Neural progenitor cell (in vitro differentiated cells): ENCODE measurements around the gene MAPK10.

Source experiments
- EZH2 ChIP-seq: fragments of 200-600 bp; sonication (generic); IDR thresholded peaks from 2 replicates; pipeline ENCODE4 v1.6.1; 2017; ENCODE audit warnings: antibody characterized with exemption, mild to moderate bottlenecking, moderate library complexity
- TF ChIP-seq, protein P1 (sequence below): fragments of 200-600 bp; sonication (generic); IDR thresholded peaks from 2 replicates; pipeline ENCODE4 v1.5.1; 2017; ENCODE audit warnings: antibody characterized with exemption, mild to moderate bottlenecking

DNA sequence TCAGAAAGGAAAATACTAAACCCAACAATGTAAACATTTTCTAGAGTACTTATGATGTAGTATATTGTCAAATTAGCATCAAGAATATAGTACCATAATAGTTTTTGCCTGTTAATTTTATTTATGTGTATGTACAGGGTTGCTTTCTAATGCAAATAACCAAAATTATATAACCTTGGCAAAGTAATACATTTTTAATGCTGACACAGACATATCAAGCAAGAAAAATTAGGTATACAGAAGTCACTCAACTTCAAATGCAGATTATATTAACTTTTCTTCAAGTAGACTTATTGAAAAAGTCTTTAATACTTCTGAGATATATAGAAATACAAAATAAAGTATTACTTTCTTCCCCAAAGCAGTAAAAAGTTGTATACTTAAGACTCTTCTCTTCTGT lies 44.3 kb downstream of the MAPK10 start:
- TF ChIP-seq, protein P1, sequence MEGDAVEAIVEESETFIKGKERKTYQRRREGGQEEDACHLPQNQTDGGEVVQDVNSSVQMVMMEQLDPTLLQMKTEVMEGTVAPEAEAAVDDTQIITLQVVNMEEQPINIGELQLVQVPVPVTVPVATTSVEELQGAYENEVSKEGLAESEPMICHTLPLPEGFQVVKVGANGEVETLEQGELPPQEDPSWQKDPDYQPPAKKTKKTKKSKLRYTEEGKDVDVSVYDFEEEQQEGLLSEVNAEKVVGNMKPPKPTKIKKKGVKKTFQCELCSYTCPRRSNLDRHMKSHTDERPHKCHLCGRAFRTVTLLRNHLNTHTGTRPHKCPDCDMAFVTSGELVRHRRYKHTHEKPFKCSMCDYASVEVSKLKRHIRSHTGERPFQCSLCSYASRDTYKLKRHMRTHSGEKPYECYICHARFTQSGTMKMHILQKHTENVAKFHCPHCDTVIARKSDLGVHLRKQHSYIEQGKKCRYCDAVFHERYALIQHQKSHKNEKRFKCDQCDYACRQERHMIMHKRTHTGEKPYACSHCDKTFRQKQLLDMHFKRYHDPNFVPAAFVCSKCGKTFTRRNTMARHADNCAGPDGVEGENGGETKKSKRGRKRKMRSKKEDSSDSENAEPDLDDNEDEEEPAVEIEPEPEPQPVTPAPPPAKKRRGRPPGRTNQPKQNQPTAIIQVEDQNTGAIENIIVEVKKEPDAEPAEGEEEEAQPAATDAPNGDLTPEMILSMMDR: no peak
- no peak for TF ChIP-seq EZH2
